K562 (cell line): Measurements from ENCODE around the gene PPP1R12C. TPM values are rescaled to one million over a fixed set of nuclear protein-coding genes. Genes with fewer than 3 reads are reported as not detected.
A peak's percentile ranks its signal among the peaks of the same experiment; 100 is the strongest.

ENCODE experiments used
- AFF1 ChIP-seq, 2 experiments: fragments of 450-650 bp; IDR thresholded peaks; 2 replicates each; pipeline ENCODE4 v1.6.1; 2018; ENCODE audit warnings: mild to moderate bottlenecking in 2 of 2, low read depth in 1 of 2; ENCODE audit not compliant: partially characterized antibody in 2 of 2
- ARID2 ChIP-seq: fragments of 450-650 bp; IDR thresholded peaks from 2 replicates; pipeline ENCODE4 v1.6.1; 2017; ENCODE audit warnings: antibody characterized with exemption, mild to moderate bottlenecking
- ATF3 ChIP-seq, 2 experiments: fragments of 450-650 bp in 1 of 2; sonication (generic) in 1 of 2; formaldehyde crosslinking in 1 of 2; IDR thresholded peaks in 1 of 2; conservative IDR thresholded peaks in 1 of 2; 2 replicates each; pipeline versions ENCODE4 v1.6.1 to v1.8.1; 2016 to 2023; ENCODE audit warnings: mild to moderate bottlenecking in 2 of 2, moderate library complexity in 2 of 2, inconsistent platforms in 1 of 2, missing genetic modification reagents in 1 of 2
- BRF1 ChIP-seq: IDR thresholded peaks from 3 replicates; pipeline ENCODE4 v1.6.1; 2011; ENCODE audit warnings: borderline replicate concordance, mild to moderate bottlenecking; ENCODE audit not compliant: insufficient read length; ENCODE audit errors: extremely low read depth
- E2F8 ChIP-seq: fragments of 450-650 bp; IDR thresholded peaks from 2 replicates; pipeline ENCODE4 v1.7.1; 2018; ENCODE audit warnings: mild to moderate bottlenecking, low read depth; ENCODE audit not compliant: partially characterized antibody
- ETV6 ChIP-seq, 3 experiments: fragments of 150-350 bp in 1 of 3; sonication (generic) in 1 of 3; formaldehyde crosslinking in 1 of 3; IDR thresholded peaks; 2 replicates each; pipeline versions ENCODE4 v1.6.1 to v1.8.0; 2014 to 2022; ENCODE audit warnings: borderline replicate concordance in 2 of 3, low read depth in 2 of 3, antibody characterized with exemption in 1 of 3, low read length in 1 of 3, mild to moderate bottlenecking in 1 of 3, missing genetic modification reagents in 1 of 3
- HBP1 ChIP-seq: fragments of 450-650 bp; formaldehyde crosslinking; IDR thresholded peaks from 2 replicates; pipeline ENCODE4 v1.4.0; 2022; ENCODE audit warnings: missing genetic modification characterization
- HDAC8 ChIP-seq: fragments of 450-650 bp; IDR thresholded peaks from 2 replicates; pipeline ENCODE4 v1.6.1; 2016; ENCODE audit warnings: mild to moderate bottlenecking, missing genetic modification characterization, moderate library complexity, missing compliant biosample characterization
- MAFF ChIP-seq: IDR thresholded peaks from 2 replicates; pipeline ENCODE4 v1.6.1; 2012; ENCODE audit warnings: low read length, improper control_type of control experiment
- MYBL2 ChIP-seq, 2 experiments: fragments of 450-650 bp in 1 of 2; sonication (generic) in 1 of 2; formaldehyde crosslinking in 1 of 2; IDR thresholded peaks; 2 replicates each; pipeline versions ENCODE4 v1.6.1 to v1.8.1; 2017 to 2022; ENCODE audit warnings: borderline replicate concordance in 1 of 2, inconsistent platforms in 1 of 2, low read depth in 1 of 2, mild to moderate bottlenecking in 1 of 2, missing genetic modification reagents in 1 of 2, moderate library complexity in 1 of 2
- NONO ChIP-seq, 2 experiments: fragments of 200-400 bp in 1 of 2; fragments of 450-650 bp in 1 of 2; formaldehyde crosslinking in 1 of 2; IDR thresholded peaks; 2 replicates each; pipeline ENCODE4 v1.6.1; 2017; ENCODE audit warnings: low read depth in 2 of 2, mild to moderate bottlenecking in 2 of 2, moderate library complexity in 2 of 2, low read length in 1 of 2
- OTX1 ChIP-seq: fragments of 450-650 bp; formaldehyde crosslinking; IDR thresholded peaks from 2 replicates; pipeline ENCODE4 v1.4.0; 2022; ENCODE audit warnings: mild to moderate bottlenecking
- PTBP1 ChIP-seq: fragments of 200-400 bp; formaldehyde crosslinking; IDR thresholded peaks from 2 replicates; pipeline ENCODE4 v1.6.1; 2017; ENCODE audit warnings: low read depth, low read length
- TCF3 ChIP-seq: sonication (generic); formaldehyde crosslinking; IDR thresholded peaks from 2 replicates; pipeline ENCODE4 v1.4.0; 2020; ENCODE audit warnings: mild to moderate bottlenecking, missing genetic modification reagents
- polyA plus RNA-seq, 8 experiments: library from polyadenylated mRNA; depleted of rRNA in 4 of 8; stranded (reverse) in 5 of 8; unstranded in 3 of 8; fragments of >200 nt; fragmentation: Nextera tagmentation in 2 of 8; fragmentation: Illumina TruSeq in 1 of 8; extraction: Ambion mirVana in 2 of 8; extraction: Trizol in 1 of 8; gene quantifications; 2 replicates each; pipeline versions ENCODE4 v1.2.1 to v1.2.3, GENCODE V29; 2011 to 2014; ENCODE audit warnings: inconsistent platforms in 1 of 8, missing spikeins in 1 of 8
- total RNA-seq, 7 experiments: library from RNA; depleted of rRNA in 6 of 7; stranded (reverse); fragments of >200 nt in 6 of 7; fragmentation: Illumina TruSeq in 2 of 7; extraction: Trizol in 2 of 7; gene quantifications; 2 replicates each; pipeline versions ENCODE4 v1.2.1 to v1.2.3, GENCODE V29; 2011 to 2021; ENCODE audit warnings: low replicate concordance in 1 of 7
- TF ChIP-seq, protein P1 (sequence below): fragments of 450-650 bp; formaldehyde crosslinking; conservative IDR thresholded peaks from 2 replicates; pipeline ENCODE4 v1.4.0; 2022; ENCODE audit warnings: mild to moderate bottlenecking, missing genetic modification characterization

Gene PPP1R12C
- total and polyA plus RNA-seq, 9 of the 15 experiments (the other 6 are each of a cell fraction or from before 2014, with no cell fraction given), result 1.8 to 136 (median 33.7) TPM

DNA sequence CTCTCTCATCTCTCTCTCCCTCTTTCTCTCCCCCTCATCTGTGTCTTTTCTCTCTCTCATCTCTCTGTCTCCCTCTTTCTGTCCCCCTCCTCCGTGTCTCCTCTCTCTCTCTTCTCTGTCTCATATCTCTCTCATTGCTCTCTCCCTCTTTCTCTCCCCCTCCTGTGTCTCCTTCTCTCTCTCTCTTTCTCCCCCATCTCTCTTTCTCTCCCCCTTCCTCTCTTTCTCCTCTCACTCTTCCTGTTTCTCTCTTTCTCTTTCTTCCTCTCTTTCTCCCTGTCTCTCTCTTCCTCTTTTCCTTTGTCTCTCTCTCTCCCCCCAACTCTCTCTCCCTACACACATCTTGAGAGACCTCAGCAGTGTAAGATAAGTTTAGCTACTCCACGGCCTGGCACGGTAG, 49.6 kb downstream of the PPP1R12C start (continued):
- TF ChIP-seq E2F8 (no peak), BRF1 (no peak), OTX1 (0 out of 2 replicates have a peak, but pooled peaks have one; percentile 26), ATF3 (IDR thresholded peaks at IDR 0.05) (no peak), ATF3 (CRISPR knock-in tag; conservative IDR thresholded peaks at IDR 0.05) (no peak), MAFF (no peak), TCF3 (CRISPR knock-in tag) (no peak), PTBP1 (no peak), ETV6 (IDR thresholded peaks at IDR 0.05; ENCODE audit: borderline replicate concordance in 1 of 2, low read depth in 2 of 2, low read length in 1 of 2) (no peak), ETV6 (CRISPR knock-in tag; IDR thresholded peaks at IDR 0.05; ENCODE audit: borderline replicate concordance) (no peak), MYBL2 (IDR thresholded peaks at IDR 0.05; ENCODE audit: low read depth) (no peak), MYBL2 (CRISPR knock-in tag; IDR thresholded peaks at IDR 0.05; ENCODE audit: borderline replicate concordance) (no peak), HBP1 (CRISPR knock-in tag) (peak; percentile 48; the same call in 1 of the 2 replicates), NONO (IDR thresholded peaks at IDR 0.05; ENCODE audit: low read depth in 2 of 2, low read length in 1 of 2) (no peak), ARID2 (no peak), HDAC8 (tag) (no peak), AFF1 (IDR thresholded peaks at IDR 0.05; ENCODE audit: low read depth in 1 of 2, partially characterized antibody in 2 of 2) (no peak)
- TF ChIP-seq, protein P1, sequence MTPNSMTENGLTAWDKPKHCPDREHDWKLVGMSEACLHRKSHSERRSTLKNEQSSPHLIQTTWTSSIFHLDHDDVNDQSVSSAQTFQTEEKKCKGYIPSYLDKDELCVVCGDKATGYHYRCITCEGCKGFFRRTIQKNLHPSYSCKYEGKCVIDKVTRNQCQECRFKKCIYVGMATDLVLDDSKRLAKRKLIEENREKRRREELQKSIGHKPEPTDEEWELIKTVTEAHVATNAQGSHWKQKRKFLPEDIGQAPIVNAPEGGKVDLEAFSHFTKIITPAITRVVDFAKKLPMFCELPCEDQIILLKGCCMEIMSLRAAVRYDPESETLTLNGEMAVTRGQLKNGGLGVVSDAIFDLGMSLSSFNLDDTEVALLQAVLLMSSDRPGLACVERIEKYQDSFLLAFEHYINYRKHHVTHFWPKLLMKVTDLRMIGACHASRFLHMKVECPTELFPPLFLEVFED (CRISPR knock-in tag), result peak; percentile 67
